Esophagus muscularis mucosa (tissue), 4 donors: ENCODE results near the gene ABTB2. TPM values are rescaled to one million over a fixed set of nuclear protein-coding genes. Genes with fewer than 3 reads are reported as not detected.

ENCODE experiments used
- DNase-seq: peaks from one replicate; pipeline ENCODE4 v3.0.0-alpha.2; 2017; ENCODE audit errors: extremely low spot score
- H3K27ac ChIP-seq, 4 donors: fragments of 200-600 bp; sonication (generic); replicated peaks in 1 of 4; 1 replicate in 3 of 4; 2 replicates in 1 of 4; pipeline ENCODE4 v1.5.1; 2016 to 2019; ENCODE audit warnings: mild to moderate bottlenecking in 1 of 4
- H3K27me3 ChIP-seq, 4 donors: fragments of 200-600 bp; sonication (generic); one replicate each; pipeline versions ENCODE4 v1.5.1 to v1.6.0; 2016 to 2019
- H3K36me3 ChIP-seq, 4 donors: fragments of 200-600 bp; sonication (generic); one replicate each; pipeline ENCODE4 v1.5.1; 2016 to 2019
- H3K4me1 ChIP-seq, 4 donors: fragments of 200-600 bp; sonication (generic); one replicate each; pipeline ENCODE4 v1.5.1; 2016 to 2019
- H3K4me3 ChIP-seq, 4 donors: fragments of 200-600 bp; sonication (generic); 1 replicate in 2 of 4; 2 replicates in 2 of 4; pipeline ENCODE4 v1.5.1; 2016 to 2019; ENCODE audit warnings: mild to moderate bottlenecking in 4 of 4, moderate library complexity in 1 of 4
- H3K9me3 ChIP-seq, 4 donors: fragments of 200-600 bp; sonication (generic); 1 replicate in 3 of 4; 2 replicates in 1 of 4; pipeline ENCODE4 v1.5.1; 2016 to 2019
- CTCF ChIP-seq, 3 experiments: fragments of 200-600 bp in 2 of 3; fragments of 450-650 bp in 1 of 3; sonication (generic) in 2 of 3; IDR thresholded peaks; one replicate each; pipeline ENCODE4 v1.5.1; 2017 to 2019; ENCODE audit warnings: antibody characterized with exemption in 3 of 3, mild to moderate bottlenecking in 2 of 3, moderate library complexity in 1 of 3
- EP300 ChIP-seq: sonication (generic); formaldehyde crosslinking; IDR thresholded peaks from one replicate; pipeline ENCODE4 v1.6.1; 2017; ENCODE audit warnings: antibody characterized with exemption
- POLR2A ChIP-seq: fragments of 450-650 bp; IDR thresholded peaks from one replicate; pipeline ENCODE4 v1.6.1; 2017; ENCODE audit warnings: antibody characterized with exemption, moderate library complexity, mild to moderate bottlenecking, low read depth
- POLR2AphosphoS5 ChIP-seq, 2 donors: sonication (generic); formaldehyde crosslinking; IDR thresholded peaks; one replicate each; pipeline ENCODE4 v1.6.1; 2017; ENCODE audit warnings: antibody characterized with exemption in 2 of 2
- WGBS: methylation state at CpG from one replicate; pipeline ENCODE4 v1.1.5; 2018; 5-methylcytosine and 5-hydroxymethylcytosine counted together
- intact Hi-C: fragments of 100-400 bp; cut with DNase I; formaldehyde crosslinking; loops from one replicate; pipeline ENCODE4 v1.15.1; 2023
- total RNA-seq, 4 donors: library from RNA; depleted of rRNA; stranded (reverse); fragments of >200 nt; gene quantifications; one replicate each; pipeline versions ENCODE4 v1.1.0 to v1.2.1, GENCODE V29; 2016

The ABTB2 gene
- total RNA-seq, 4 donors from 2014 or later = 5.0 to 8.0 (median 7.2) TPM

GRCh38 chr11:34143048-34143447, 214.8 kb downstream of the ABTB2 start:
- TF ChIP-seq POLR2A (no peak), CTCF (IDR thresholded peaks at IDR 0.05) (no peak), EP300 (no peak), POLR2AphosphoS5 (IDR thresholded peaks at IDR 0.05) (no peak)
- Histone ChIP-seq H3K36me3 (peaks cover 83 to 100% (median 99%) of the 10 kb centered on the region in 4 donors), H3K27ac (no peak overlapping the region), H3K27me3 (no peaks in the 10 kb centered on the region), H3K9me3 (no peaks in the 10 kb centered on the region), H3K4me3 (no peak overlapping the region), H3K4me1 (peaks cover 0 to 5% (median 0%) of the 10 kb centered on the region in 4 donors)
- DNase-seq = no peak
- intact Hi-C loops = no loop called here
- 94% methylated on average over 2 of the region's 2 CpGs for WGBS

- WGBS = 99% methylated on average over 8 of the region's 11 CpGs
- no peak overlapping the region for H3K27ac ChIP-seq
- no peaks in the 10 kb centered on the region for H3K9me3 ChIP-seq
- no peaks in the 10 kb centered on the region for H3K27me3 ChIP-seq
- TF ChIP-seq POLR2AphosphoS5 (IDR thresholded peaks at IDR 0.05) (no peak), CTCF (IDR thresholded peaks at IDR 0.05) (no peak), POLR2A (no peak), EP300 (no peak)
- intact Hi-C loops = no loop called here
- no peak for DNase-seq
- H3K4me3 ChIP-seq = no peak overlapping the region
- H3K4me1 ChIP-seq = peaks cover 0 to 5% (median 0%) of the 10 kb centered on the region in 4 donors
- H3K36me3 ChIP-seq = peaks cover 93 to 100% (median 100%) of the 10 kb centered on the region in 4 donors
These were observed 217.7 kb downstream of the ABTB2 start for GRCh38 chr11:34140149-34140548.

GRCh38 chr11:34139346-34139745, 218.5 kb downstream of the ABTB2 start:
- no peak for TF ChIP-seq CTCF (IDR thresholded peaks at IDR 0.05)
- TF ChIP-seq POLR2AphosphoS5 (IDR thresholded peaks at IDR 0.05) = no peak
- no peak for TF ChIP-seq POLR2A
- no peak for TF ChIP-seq EP300
- Histone ChIP-seq H3K4me1 (peaks cover 0 to 5% (median 0%) of the 10 kb centered on the region in 4 donors), H3K9me3 (no peaks in the 10 kb centered on the region), H3K4me3 (no peak overlapping the region), H3K27ac (no peak overlapping the region), H3K36me3 (peaks cover 91 to 100% (median 100%) of the 10 kb centered on the region in 4 donors), H3K27me3 (no peaks in the 10 kb centered on the region)
- DNase-seq = no peak
- intact Hi-C loops = no loop called here
- 90% methylated on average over 7 of the region's 7 CpGs for WGBS

GRCh38 chr11:34136420-34136819, 221.4 kb downstream of the ABTB2 start:
- no peak for TF ChIP-seq CTCF (IDR thresholded peaks at IDR 0.05)
- no peak for TF ChIP-seq EP300
- TF ChIP-seq POLR2A = no peak
- no peak for TF ChIP-seq POLR2AphosphoS5 (IDR thresholded peaks at IDR 0.05)
- H3K27ac ChIP-seq = no peak overlapping the region
- DNase-seq = no peak
- no peak overlapping the region for H3K4me3 ChIP-seq
- peaks cover 90 to 100% (median 99%) of the 10 kb centered on the region in 4 donors for H3K36me3 ChIP-seq
- intact Hi-C loops = no loop called here
- H3K9me3 ChIP-seq = no peaks in the 10 kb centered on the region
- WGBS = 90% methylated on average over 8 of the region's 8 CpGs
- no peaks in the 10 kb centered on the region for H3K27me3 ChIP-seq
- no peaks in the 10 kb centered on the region for H3K4me1 ChIP-seq

- Histone ChIP-seq H3K9me3 (no peaks in the 10 kb centered on the region), H3K4me1 (no peaks in the 10 kb centered on the region), H3K27ac (no peak overlapping the region), H3K36me3 (peaks cover 91 to 100% (median 99%) of the 10 kb centered on the region in 4 donors), H3K27me3 (no peaks in the 10 kb centered on the region), H3K4me3 (no peak overlapping the region)
- TF ChIP-seq POLR2A (no peak), EP300 (no peak), CTCF (IDR thresholded peaks at IDR 0.05) (no peak), POLR2AphosphoS5 (IDR thresholded peaks at IDR 0.05) (no peak)
- intact Hi-C loops = no loop called here
- WGBS = 95% methylated on average over 3 of the region's 3 CpGs
- no peak for DNase-seq
These were observed 222.4 kb downstream of the ABTB2 start for GRCh38 chr11:34135439-34135838.
